AG09319 (cell line): ENCODE data around the gene RNASE8.

Source experiments
- DNase-seq: peaks from one replicate; pipeline ENCODE4 v3.0.0-alpha.2; 2010; ENCODE audit warnings: low read depth; ENCODE audit errors: extremely low read depth
- TF ChIP-seq, protein P1 (sequence below): IDR thresholded peaks from 2 replicates; pipeline ENCODE4 v1.5.1; 2011; ENCODE audit warnings: low read depth, mild to moderate bottlenecking, inconsistent platforms, low read length, moderate library complexity

Gene RNASE8

DNA sequence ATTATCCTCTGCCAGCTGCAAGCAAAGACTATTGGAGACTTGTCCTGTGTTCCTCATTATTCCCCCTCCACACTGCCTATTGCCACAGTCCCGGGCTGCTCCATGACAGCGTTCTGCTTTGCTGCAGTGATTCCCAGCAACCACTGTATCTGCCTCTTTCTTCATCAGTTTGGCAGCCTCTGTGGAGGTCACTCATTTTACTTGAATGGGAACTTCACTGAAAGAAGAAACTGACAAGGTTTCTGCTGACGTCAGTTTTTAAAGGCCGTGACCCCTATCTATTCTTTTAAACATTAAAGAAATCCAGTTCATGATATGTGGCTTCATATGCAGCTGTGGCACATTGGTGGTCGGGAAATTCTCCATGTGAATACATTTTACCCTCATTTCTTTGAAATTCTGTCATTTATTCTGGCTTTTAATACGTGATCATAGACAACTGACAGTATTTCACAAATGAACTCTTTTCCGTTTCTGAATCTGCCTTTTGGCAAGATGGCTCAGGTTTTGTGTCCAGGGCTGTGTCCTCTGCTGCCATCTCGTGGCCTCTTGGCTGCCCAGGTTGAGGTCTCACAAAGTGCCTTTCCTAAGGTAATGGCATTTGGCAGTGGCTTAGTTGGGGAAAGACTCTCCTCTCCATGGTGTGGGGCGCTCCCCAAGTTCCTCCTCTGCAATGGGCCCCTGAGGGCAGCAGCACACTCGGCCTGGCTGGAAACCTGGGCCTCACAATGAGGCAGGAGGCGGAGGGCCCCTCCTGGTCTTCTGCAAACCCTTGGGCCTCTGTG, 49.1 kb downstream of the RNASE8 start:
- no peak for DNase-seq
- TF ChIP-seq, protein P1, sequence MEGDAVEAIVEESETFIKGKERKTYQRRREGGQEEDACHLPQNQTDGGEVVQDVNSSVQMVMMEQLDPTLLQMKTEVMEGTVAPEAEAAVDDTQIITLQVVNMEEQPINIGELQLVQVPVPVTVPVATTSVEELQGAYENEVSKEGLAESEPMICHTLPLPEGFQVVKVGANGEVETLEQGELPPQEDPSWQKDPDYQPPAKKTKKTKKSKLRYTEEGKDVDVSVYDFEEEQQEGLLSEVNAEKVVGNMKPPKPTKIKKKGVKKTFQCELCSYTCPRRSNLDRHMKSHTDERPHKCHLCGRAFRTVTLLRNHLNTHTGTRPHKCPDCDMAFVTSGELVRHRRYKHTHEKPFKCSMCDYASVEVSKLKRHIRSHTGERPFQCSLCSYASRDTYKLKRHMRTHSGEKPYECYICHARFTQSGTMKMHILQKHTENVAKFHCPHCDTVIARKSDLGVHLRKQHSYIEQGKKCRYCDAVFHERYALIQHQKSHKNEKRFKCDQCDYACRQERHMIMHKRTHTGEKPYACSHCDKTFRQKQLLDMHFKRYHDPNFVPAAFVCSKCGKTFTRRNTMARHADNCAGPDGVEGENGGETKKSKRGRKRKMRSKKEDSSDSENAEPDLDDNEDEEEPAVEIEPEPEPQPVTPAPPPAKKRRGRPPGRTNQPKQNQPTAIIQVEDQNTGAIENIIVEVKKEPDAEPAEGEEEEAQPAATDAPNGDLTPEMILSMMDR, result peak; percentile 99

DNA sequence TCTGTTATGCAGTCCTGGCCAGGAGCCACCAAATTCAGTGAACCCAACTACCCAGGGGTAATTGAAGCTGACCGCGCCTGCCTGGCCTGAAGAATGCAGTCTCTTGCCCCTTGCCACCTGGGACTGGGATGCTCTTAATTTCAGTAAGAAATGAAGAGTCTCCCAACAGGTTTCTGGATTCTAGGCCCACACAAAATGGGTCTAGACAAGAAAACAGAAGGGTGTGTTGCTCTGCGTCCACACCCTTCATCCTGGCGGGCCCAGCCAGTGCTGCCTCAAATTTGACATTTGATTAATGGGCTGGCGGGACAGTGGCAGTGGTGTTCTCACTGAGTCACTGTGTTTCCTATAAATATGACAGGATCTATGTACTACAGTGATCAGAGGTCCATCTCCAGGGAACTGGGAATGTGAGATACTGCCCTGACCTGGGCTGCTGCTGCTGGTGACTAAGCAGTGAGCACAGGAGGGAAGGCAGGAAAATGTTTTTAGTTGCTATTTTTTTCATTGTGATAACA, 49.7 kb downstream of the RNASE8 start:
- no peak for DNase-seq
- TF ChIP-seq, protein P1, result no peak
